Activated T-cell treated with anti-CD3 and anti-CD28 coated beads, Interleukin-2, amount 50 U/mL, for 1 hour (primary cell): ENCODE measurements around the gene MEGF6.

Experiments
- DNase-seq: peaks from one replicate; pipeline ENCODE4 v3.0.0-alpha.2; 2020

Gene MEGF6, protein sequence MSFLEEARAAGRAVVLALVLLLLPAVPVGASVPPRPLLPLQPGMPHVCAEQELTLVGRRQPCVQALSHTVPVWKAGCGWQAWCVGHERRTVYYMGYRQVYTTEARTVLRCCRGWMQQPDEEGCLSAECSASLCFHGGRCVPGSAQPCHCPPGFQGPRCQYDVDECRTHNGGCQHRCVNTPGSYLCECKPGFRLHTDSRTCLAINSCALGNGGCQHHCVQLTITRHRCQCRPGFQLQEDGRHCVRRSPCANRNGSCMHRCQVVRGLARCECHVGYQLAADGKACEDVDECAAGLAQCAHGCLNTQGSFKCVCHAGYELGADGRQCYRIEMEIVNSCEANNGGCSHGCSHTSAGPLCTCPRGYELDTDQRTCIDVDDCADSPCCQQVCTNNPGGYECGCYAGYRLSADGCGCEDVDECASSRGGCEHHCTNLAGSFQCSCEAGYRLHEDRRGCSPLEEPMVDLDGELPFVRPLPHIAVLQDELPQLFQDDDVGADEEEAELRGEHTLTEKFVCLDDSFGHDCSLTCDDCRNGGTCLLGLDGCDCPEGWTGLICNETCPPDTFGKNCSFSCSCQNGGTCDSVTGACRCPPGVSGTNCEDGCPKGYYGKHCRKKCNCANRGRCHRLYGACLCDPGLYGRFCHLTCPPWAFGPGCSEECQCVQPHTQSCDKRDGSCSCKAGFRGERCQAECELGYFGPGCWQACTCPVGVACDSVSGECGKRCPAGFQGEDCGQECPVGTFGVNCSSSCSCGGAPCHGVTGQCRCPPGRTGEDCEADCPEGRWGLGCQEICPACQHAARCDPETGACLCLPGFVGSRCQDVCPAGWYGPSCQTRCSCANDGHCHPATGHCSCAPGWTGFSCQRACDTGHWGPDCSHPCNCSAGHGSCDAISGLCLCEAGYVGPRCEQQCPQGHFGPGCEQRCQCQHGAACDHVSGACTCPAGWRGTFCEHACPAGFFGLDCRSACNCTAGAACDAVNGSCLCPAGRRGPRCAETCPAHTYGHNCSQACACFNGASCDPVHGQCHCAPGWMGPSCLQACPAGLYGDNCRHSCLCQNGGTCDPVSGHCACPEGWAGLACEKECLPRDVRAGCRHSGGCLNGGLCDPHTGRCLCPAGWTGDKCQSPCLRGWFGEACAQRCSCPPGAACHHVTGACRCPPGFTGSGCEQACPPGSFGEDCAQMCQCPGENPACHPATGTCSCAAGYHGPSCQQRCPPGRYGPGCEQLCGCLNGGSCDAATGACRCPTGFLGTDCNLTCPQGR (N-terminal part only)

DNA sequence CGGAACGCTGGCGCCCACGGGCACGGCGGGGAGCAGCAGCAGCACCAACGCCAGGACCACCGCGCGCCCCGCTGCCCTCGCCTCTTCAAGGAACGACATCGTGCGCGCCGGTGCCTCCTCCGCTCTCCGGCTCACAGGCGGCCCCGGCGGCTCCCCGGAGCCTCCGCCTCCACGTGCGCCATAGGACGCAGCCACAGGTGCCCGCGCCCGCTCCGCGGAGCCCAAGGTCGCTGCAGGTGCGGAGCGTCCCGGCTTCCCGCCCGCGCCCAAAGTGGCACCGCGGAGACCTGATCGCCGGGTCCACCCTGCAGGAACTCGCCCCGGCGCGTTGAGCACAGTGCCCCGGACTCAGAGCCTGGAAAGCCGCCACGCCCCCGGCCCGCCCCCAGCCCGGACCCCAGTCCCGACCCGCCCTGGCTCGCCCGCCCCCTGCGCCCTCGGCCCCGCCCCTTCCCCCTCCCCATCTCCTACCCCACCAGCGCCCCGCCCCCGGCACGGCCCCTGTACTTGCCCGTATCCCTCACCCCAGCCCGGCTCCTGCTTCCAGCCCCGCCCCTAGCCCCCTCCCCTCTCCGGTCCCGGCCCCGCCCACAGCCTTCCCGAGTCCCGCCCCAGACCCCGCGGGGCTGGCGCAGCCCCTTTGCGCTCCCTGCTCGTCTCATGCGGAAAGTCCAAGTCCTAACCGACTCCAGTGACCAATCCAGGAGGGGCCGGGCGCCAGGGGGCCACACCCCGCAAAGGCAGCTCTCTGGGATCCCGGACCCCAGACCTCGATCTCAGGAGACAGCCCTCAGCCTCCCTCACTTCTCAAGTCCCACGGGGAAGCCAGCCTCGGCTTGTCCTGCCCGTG is at the start of gene MEGF6:
MEGF6 (minus strand) TSS at position 339 of the 850 bp plus-strand sequence; CDS start at position 99, 240 bp downstream.
- DNase-seq = peak; percentile 68

DNA sequence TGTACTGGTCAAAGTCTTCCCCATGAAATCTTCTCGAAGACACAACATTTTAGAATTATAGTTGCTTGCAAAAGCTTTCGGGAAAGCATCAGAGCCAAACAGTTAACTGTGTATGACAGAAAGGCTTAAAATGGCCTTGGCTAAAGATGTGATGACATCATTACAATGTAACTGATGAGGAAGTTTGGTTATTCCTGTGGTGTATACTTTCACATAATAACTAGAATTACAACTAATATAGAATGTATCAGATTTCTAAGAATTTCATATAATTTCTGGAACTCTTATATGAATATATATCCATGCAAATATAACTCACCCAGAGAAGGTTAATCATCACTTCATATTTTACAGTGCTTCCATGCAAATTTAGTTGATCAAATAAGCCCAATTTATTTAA is 49.4 kb upstream of the MEGF6 start:
- no peak for DNase-seq

DNA sequence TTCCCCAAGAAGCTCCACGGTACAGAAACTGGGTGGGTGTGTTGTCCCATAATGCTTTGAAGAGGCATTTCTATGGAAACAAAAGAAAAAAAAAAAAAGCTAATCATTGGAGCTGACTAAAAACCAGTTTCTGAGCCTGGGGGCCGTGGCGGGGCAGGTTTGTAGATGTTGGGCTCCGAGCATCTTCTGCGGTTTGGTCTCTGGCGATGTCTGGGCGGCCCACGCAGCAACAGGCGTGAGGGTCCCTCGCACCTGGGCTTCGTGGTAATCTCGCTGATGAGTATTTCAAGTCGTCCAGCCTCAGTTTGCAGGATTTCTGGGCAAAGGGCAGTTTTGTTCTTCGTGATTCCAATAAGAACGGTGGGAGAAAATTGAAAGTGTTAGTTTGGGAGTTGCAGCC is 47.8 kb upstream of the MEGF6 start:
- DNase-seq = no peak

DNA sequence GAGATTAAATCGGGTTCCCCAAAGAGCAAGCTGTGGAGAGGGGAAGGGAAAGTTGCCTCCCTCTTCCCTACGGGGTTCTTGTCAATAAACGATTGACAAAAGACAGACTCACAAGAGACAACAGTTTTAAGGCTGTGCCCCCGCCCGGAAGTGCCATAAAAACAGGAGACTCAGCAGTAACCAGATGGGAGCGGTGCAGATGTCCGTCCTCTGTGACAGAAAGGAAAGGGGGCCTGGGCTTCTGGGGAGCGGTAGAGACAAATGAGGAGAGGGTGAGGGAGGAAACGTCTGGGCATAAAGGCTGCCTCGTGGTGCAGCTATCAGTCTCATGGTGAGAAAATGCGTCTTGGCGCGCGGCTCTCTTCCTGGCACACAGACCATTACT is 46.9 kb upstream of the MEGF6 start:
- no peak for DNase-seq

DNA sequence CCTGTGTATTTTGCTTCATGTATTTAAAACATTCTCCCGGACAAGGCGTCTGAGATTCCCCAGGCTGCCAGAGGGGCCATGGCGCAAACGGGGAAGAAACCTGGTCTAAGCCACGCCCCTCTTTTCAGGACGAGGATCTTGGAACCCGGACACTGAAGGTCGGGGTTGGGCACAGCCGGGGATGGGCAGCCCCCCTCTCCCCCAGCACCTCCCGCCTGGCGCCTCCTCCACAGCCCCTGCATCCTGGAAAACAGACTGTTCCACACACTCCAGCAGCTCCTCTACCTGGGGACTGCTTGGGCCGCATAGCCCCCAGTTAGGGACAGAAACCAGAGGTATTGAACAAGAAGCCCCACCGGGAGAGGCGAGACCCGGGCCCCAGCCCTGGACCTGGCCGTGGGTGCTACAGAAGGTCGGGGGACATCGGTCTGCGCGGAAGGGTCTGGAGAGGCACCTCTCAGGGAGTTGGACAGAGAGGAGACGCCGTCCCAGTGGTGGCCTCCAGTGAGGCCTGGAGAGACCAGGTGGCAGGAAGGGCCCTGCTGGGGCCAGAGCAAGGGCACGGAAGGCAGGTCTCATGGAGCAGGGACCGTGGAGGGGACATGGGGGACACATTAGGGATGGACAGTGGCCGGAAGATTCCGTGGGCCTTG is 46.4 kb upstream of the MEGF6 start:
- no peak for DNase-seq

DNA sequence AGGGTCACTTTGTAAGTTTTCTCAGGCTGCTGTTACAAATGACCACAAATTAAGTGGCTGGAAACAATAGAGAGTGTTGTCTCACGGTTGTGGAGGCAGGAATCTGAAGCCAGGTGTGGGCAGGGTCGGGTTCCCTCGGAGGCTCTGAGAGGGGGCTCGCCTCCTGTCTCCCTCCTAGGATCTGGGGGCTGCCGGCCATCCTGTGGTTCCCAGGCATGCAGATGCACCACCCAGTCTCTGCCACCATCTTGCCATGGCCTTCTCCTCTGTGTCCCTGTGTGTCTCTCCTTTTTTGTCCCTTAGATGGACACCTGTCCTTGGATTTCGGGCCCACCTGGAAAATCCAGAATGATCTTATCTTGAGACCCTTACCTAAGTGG is 45.8 kb upstream of the MEGF6 start:
- no peak for DNase-seq

DNA sequence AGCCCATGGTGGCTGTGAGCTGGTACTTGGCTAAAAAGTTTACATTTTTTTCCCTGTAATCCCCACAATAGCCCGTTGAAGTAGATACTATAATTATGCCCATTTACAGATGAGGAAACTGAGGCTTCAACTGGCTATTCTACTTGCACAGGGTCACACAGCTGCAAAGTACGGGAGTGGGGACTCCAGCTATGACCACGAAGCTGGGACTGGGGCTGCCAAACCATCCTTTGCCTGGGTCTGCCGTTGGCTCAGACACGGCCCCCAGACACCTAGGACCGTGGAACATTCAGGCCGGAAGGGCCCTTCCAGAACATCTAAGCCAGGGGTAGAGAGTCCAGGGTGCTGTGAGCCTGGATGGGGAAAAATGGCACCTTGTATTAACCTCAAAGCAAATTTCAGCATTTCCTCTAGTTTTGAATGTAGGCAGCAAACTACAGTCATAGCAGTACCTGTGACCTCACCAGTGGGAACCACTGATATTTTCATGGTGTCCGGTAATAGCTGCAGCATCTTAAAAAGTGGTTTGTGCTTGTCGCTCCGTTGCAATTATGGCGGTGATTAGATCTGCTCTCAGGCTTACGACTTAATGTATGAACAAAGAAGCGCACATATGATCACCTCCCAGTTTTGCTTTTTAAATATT is 45.3 kb upstream of the MEGF6 start:
- DNase-seq = no peak

DNA sequence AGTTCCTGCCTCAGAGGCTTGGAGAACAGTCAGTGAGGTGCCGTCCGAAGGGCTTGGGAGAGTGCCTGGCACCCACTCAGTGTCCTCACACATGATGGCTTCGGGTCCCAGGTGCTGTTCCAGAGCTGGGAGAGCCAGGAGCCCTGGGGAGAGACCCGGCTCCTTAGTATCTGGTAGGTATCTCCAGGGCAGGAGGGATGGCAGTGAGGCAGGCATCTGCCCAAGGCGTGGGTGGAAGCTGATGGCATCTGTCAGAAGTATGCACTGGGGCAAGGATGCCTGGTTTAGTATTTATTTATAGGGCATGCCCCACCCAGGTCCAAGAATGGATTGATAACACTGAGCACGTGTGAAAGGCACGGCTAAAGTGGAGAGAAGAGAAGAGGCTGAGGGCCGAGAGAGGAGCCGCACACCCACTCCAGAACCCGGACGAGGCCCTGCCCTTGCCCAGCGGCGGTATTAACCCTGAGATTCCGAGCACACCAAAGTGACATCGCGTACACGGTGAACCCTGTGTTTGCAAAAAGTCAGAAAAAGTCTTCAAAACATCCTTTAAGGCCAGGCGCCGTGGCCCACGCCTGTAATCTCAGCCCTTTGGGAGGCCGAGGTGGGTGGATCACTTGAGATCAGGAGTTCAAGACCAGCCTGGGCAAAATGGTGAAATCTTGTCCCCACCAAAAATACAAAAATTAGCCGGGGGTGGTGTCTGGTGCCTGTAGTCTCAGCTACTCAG is 43.4 kb upstream of the MEGF6 start:
- no peak for DNase-seq

DNA sequence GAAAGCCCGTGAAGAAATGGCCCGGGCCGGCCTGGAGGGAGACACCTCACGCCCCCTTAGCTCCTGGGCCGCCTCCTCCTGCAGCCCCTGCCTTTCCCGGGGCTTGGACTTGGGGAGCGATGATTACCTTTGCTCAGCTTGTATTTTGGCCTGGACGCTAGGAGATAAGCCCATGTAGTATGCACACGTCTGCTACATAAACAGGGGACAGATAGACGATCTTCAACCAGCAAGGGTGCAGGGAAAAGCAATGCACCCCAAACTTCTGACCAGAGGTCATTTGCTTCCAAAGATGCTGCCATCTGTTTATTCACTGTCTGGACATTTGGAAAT is 41.9 kb upstream of the MEGF6 start:
- no peak for DNase-seq

DNA sequence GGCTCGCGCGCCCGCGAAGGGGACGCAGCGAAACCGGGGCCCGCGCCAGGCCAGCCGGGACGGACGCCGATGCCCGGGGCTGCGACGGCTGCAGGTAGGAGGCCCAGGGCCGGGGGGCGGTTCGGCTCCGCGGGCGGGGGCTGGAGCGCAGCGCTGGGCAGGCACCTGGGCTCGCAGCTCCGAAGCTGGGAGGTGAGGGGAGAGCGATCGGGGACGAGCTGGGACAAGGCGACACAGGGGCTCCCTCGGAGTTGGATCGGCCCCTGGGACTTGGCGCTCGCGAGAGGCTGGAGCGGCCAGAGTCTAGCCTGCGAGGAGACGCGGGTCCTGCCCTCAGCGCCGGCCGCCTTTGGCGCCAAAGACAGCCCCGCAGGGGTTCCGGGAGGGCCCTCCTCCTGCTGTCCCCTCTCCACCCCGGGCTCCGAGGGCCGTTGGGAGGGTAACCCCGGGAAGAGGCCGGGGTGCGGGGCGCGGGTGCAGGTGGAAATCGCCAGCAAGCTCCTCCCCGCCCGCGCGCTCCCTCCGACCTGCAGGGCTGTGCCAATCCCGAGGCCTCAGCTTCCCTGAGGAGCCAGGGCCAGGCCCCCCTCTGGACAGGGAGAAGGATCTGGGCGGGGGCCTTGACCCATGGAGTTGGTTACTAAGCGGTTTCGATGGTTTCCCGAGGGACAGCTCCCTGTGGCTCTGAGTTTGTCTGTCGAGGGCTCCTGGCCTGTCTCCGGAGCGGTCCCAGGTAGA is 41.4 kb upstream of the MEGF6 start:
- no peak for DNase-seq

DNA sequence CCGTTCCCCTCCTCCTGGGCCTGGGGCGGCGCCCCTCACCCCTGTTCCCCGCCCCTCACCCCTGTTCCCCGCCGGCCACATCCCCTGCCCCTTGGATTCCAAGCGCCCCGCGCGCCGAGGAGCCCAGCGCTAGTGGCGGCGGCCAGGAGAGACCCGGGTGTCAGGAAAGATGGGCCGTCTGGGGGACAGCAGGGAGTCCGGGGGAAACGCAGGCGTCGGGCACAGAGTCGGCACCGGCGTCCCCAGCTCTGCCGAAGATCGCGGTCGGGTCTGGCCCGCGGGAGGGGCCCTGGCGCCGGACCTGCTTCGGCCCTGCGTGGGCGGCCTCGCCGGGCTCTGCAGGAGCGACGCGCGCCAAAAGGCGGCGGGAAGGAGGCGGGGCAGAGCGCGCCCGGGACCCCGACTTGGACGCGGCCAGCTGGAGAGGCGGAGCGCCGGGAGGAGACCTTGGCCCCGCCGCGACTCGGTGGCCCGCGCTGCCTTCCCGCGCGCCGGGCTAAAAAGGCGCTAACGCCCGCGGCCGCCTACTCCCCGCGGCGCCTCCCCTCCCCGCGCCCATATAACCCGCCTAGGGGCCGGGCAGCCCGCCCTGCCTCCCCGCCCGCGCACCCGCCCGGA is 40.7 kb upstream of the MEGF6 start, which contains the start of gene TP73:
TP73 (plus strand) TSS at position 587 of the 618 bp plus-strand sequence. CDS start 29,850 bp downstream, outside the sequence.
- DNase-seq = peak; percentile 36

DNA sequence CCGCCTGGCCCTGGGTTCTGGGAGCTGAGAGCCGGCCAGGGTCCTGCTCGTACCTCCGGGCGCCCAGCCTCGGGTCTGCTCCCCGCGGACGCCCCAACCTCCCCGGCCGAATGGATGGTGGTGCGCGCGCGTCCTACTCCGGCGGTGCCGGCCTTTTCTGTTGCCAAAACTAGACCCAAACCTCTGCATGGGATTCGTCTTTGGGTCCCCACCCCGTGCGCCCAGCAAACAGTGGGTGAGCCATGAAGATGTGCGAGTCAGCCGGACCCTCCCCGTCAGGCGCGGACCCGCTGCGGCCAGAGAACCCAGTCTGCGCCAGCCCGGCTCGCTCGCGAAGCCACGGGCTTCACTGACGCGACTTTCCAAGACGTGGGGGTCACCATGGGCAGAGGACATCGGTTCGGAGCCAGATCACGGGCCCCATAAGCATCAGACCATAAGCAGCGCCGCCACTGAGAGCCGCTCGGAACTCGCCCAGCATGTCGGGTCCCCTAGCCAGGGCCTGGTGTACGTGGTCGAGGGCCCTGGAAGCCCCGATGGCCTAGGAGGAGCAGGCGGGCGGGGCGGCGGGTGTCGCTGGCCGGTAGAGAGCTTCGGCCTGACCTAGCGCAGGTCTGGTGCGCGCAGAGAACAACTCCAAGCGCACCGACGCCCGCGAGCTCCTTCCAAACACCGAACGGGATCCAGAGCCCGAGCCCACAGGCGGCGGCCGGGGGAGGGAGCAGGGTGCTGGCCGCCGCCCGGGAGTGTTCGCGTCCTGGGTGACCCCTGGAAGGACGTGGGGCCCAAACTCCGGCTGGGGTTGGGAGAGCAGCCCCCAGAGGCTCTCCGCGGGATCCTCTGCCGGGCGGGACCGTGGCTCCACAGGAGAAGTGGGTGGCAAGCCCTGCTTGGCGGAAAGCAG is 40.0 kb upstream of the MEGF6 start:
- DNase-seq = peak; percentile 38

DNA sequence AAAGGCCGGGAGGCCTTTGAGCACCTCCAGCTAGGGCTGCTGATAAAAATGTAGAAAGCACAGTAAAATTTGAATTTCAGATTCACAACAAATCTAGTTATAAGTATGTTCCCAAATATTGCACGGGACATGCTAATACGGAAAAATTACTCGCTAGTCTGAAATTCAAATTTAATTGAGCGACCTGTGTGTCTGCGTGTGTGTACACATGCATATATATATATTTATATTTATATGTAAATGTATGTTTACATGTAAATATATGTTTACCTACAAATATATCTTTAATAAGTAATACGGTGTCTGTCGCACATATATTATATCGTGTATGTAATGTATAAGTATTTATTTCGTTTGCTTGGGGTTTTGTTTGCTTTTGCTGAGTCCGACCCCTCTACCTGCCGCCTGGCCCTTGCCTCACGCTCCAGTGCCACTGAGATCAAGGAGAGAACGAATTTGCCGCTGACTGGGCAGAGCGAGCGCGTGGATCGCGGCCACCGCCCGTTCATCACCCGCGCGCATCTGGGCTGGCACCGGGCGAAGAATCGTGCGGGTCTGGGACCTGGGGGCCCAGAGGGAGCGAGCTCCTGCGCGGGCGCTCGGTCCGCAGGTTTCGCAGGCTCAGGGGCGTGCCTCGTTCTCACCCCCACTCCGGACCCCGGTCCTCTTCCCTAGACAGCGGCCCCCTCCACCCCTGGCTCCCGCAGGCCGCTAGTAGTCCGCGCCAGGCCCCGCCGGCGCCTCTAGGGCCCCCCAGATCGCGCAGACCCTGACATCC is 39.1 kb upstream of the MEGF6 start:
- peak; percentile 26 for DNase-seq

DNA sequence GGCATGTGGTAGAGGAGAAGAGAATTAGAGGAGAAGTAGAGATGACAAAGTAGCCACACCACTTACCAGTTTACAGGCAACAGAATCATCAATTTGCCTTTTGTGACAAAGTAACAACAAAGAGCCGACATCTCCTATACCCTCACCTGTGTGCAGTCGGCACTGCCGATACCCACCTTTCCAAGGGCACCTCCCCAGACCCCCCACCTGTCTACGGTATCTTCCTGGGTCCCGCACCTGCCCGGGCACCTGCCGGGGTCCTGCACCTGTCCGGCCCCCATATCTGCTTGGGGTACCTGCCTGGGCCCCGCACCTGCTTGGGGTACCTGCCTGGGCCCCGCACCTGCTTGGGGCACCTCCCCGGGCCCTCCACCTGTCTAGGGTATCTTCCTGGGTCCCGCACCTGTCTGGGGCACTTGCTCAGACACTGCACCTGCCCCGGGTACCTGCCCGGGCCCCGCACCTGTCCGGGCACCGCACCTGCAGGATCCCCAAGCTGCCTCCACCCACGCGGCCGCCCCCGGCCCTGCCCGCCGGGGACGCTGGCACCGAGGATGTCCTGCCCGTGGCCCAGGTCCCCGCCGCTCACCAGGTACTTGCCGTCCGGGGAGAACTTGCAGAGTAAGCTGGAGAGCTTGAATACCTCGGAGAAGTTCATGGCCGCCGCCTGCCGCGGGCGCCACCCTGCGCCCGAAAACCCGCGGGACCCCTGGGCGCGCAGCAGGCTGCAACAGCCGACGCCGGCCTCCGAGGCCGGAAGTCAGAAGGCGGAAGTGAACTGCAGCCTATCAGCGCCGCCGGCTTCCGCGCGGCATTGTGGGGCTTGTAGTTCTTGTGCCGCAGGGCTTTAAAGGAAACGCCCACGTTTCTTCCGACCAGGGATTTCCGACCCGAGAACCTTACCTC is 38.3 kb upstream of the MEGF6 start, which contains the start of gene WRAP73:
WRAP73 (minus strand) TSS at position 762 of the 906 bp plus-strand sequence; CDS start at position 658, 104 bp downstream.
- DNase-seq = peak; percentile 89

DNA sequence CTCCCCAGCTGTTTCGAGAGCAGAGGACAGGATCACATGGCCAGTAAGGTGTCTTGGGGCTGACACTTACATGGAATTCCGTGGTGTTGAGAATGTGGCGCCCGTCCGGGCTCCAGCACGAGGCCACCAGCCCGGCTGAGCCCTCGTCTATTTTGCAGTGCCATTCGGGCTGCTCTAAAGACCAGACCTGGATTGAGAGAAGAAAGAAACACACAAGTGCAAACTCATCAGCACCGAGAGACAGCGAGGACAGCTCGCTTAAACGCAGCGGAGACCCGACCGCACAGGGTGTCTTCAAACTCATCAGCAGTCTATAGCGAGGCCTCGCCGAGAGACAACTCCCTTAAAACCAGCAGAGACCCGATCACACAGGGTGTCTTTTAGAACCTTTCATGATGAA is 35.3 kb upstream of the MEGF6 start:
- DNase-seq = no peak
